Smooth muscle cell (in vitro differentiated cells): Measurements from ENCODE around the gene FBLN1. TPM values are rescaled to one million over a fixed set of nuclear protein-coding genes. Genes with fewer than 3 reads are reported as not detected.

Source experiments
- DNase-seq: peaks from one replicate; lab custom pipeline; 2025; ENCODE audit not compliant: unreplicated experiment; lab: John Stamatoyannopoulos, UW
- H2AFZ ChIP-seq: fragments of 200-600 bp; sonication (generic); 2 replicates; pipeline ENCODE4 v1.6.0; 2016; ENCODE audit warnings: antibody characterized with exemption, low read depth, mild to moderate bottlenecking
- H3F3A ChIP-seq: fragments of 200-600 bp; sonication (generic); 2 replicates; pipeline ENCODE4 v1.6.0; 2017; ENCODE audit warnings: antibody characterized with exemption, low read depth
- H3K27ac ChIP-seq: fragments of 200-600 bp; sonication (generic); 2 replicates; pipeline ENCODE4 v1.5.1; 2016; ENCODE audit warnings: low read depth, mild to moderate bottlenecking
- H3K27me3 ChIP-seq: fragments of 200-600 bp; sonication (generic); 2 replicates; pipeline ENCODE4 v1.6.1; 2016; ENCODE audit warnings: low read depth, mild to moderate bottlenecking
- H3K36me3 ChIP-seq: fragments of 200-600 bp; sonication (generic); 2 replicates; pipeline ENCODE4 v1.5.1; 2016; ENCODE audit warnings: low read depth
- H3K4me1 ChIP-seq: fragments of 200-600 bp; sonication (generic); 2 replicates; pipeline ENCODE4 v1.5.1; 2016; ENCODE audit warnings: low read depth
- H3K4me2 ChIP-seq: fragments of 200-600 bp; sonication (generic); 2 replicates; pipeline ENCODE4 v1.6.0; 2016; ENCODE audit warnings: mild to moderate bottlenecking
- H3K4me3 ChIP-seq: fragments of 200-600 bp; sonication (generic); 2 replicates; pipeline ENCODE4 v1.5.1; 2016; ENCODE audit warnings: mild to moderate bottlenecking
- H3K79me2 ChIP-seq: fragments of 200-600 bp; sonication (generic); 2 replicates; pipeline ENCODE4 v1.6.0; 2016; ENCODE audit warnings: low read depth, mild to moderate bottlenecking
- H3K9ac ChIP-seq: fragments of 200-600 bp; sonication (generic); 2 replicates; pipeline ENCODE4 v1.6.0; 2016; ENCODE audit warnings: low read depth
- H3K9me3 ChIP-seq: fragments of 200-600 bp; sonication (generic); replicated peaks from 2 replicates; pipeline ENCODE4 v1.5.1; 2016; ENCODE audit warnings: low read depth
- H4K20me1 ChIP-seq: fragments of 200-600 bp; sonication (generic); 2 replicates; pipeline ENCODE4 v1.6.0; 2016; ENCODE audit warnings: low read depth
- WGBS: methylation state at CpG from one replicate; pipeline ENCODE4 v1.1.7; 2016; ENCODE audit warnings: low lambda C conversion rate; 5-methylcytosine and 5-hydroxymethylcytosine counted together
- polyA plus RNA-seq: library from polyadenylated mRNA; unstranded; fragments of >200 nt; fragmentation: Nextera tagmentation; extraction: Ambion mirVana; gene quantifications from 2 replicates; pipeline ENCODE4 v1.2.1, GENCODE V29; 2016
- total RNA-seq: library from RNA; depleted of rRNA; stranded (reverse); fragments of >200 nt; gene quantifications from 2 replicates; pipeline ENCODE4 v1.2.3, GENCODE V29; 2014
- TF ChIP-seq, protein P1 (sequence below): fragments of 200-600 bp; sonication (generic); IDR thresholded peaks from 2 replicates; pipeline ENCODE4 v1.5.1; 2017; ENCODE audit warnings: borderline replicate concordance, mild to moderate bottlenecking, antibody characterized with exemption; ENCODE audit not compliant: insufficient read depth, poor library complexity, severe bottlenecking

The FBLN1 gene
- total and polyA plus RNA-seq, 2 experiments from 2014 or later: 90.9 to 296 TPM

DNA sequence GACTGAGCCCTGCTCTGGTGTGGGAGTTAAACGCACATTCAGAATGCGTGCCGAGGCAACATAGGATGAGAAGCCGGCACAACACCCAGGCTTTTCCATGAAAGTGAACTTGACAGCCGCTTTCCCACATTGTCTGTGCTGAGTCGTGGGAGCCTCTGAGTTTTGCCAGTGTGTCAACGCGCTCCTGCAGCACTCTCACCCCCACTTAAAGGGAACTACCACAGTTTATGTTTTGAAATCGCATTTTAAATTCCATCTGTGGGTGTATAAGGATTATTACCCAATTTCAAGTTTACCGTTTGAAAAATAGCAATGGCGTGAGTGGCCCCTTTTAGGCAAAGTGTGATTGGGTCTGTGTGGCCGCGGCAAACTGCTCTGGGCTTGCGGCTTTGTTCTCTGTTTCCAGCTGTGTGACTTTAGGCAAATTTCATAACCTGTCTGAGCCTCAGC is 81.5 kb downstream of the FBLN1 start:
- Histone ChIP-seq H3K9ac (no peak overlapping the region), H3K4me3 (no peak overlapping the region), H3K27ac (no peak overlapping the region), H3F3A (peaks cover 17% of the 10 kb centered on the region), H3K4me2 (no peak overlapping the region), H3K9me3 (no peaks in the 10 kb centered on the region), H2AFZ (no peak overlapping the region), H4K20me1 (peaks cover 9% of the 10 kb centered on the region), H3K79me2 (no peaks in the 10 kb centered on the region), H3K4me1 (peaks cover 12% of the 10 kb centered on the region), H3K36me3 (no peaks in the 10 kb centered on the region), H3K27me3 (no peaks in the 10 kb centered on the region)
- no peak for DNase-seq
- TF ChIP-seq, protein P1, sequence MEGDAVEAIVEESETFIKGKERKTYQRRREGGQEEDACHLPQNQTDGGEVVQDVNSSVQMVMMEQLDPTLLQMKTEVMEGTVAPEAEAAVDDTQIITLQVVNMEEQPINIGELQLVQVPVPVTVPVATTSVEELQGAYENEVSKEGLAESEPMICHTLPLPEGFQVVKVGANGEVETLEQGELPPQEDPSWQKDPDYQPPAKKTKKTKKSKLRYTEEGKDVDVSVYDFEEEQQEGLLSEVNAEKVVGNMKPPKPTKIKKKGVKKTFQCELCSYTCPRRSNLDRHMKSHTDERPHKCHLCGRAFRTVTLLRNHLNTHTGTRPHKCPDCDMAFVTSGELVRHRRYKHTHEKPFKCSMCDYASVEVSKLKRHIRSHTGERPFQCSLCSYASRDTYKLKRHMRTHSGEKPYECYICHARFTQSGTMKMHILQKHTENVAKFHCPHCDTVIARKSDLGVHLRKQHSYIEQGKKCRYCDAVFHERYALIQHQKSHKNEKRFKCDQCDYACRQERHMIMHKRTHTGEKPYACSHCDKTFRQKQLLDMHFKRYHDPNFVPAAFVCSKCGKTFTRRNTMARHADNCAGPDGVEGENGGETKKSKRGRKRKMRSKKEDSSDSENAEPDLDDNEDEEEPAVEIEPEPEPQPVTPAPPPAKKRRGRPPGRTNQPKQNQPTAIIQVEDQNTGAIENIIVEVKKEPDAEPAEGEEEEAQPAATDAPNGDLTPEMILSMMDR: no peak
- whole genome bisulfite sequencing: 50% methylated on average over 14 of the region's 14 CpGs

DNA sequence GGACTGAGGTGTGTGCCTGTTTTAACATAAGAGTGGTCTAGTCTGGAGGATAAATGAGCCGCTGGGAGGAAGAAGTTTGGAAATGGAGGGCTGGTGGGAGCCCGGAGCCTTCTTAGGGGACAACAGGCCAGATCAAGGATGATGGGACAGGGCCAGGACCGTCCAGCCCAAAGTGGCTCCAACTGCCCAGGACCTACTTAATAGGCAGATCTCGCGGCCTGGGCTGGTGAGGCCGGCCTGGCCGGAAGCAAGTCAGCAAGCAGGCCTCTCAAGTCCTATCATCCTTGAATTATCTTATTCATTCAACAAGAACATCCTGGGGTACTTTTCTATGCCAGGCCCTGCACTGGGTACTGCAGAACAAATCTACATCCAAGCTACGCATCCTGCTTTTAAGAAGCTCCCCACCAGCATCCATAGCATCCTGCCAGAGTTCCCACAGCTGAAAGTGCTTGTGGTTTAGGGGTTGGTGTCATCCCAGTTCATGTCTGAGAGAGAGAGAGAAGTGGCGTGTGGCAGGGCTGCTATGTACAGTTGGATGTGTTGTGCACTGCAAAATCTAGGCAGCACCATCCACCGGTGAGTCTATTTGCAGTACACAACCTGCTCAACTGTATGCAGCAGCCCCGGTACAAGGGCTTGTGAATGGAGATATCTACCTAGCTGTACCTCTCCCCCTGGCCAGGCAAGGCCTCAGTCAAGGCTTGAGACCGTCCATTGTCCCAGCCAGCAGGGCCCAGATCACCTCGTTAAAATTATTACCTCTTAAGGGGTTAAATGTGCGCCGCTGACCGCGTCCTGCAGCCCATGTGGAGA is 82.1 kb downstream of the FBLN1 start:
- Histone ChIP-seq H3K79me2 (no peaks in the 10 kb centered on the region), H3K36me3 (no peaks in the 10 kb centered on the region), H3K4me3 (no peak overlapping the region), H3K9me3 (no peaks in the 10 kb centered on the region), H4K20me1 (peaks cover 9% of the 10 kb centered on the region), H2AFZ (no peak overlapping the region), H3K27ac (no peak overlapping the region), H3K4me1 (peaks cover 12% of the 10 kb centered on the region), H3K9ac (no peak overlapping the region), H3K27me3 (no peaks in the 10 kb centered on the region), H3F3A (peaks cover 15% of the 10 kb centered on the region), H3K4me2 (no peak overlapping the region)
- 86% methylated on average over 17 of the region's 17 CpGs for WGBS
- TF ChIP-seq, protein P1: no peak
- DNase-seq: no peak

DNA sequence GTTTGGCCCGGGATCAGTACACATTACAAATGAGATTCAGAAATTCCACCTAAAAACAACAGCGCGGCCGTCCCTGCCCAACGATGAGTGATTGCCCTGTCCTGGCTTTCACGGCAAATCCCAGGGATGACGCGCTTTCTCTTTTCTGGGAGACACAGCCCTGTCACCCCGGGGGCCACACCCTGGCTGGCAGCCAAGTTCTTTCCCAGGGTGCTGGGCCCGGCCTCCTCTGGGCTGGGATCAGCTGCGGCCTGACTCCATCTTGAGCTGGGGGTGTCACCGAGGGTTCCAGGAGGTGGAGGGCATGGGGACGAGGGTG is 82.7 kb downstream of the FBLN1 start:
- Histone ChIP-seq H2AFZ (no peak overlapping the region), H4K20me1 (peaks cover 5% of the 10 kb centered on the region), H3K4me1 (peaks cover 12% of the 10 kb centered on the region), H3K9me3 (no peaks in the 10 kb centered on the region), H3F3A (peaks cover 9% of the 10 kb centered on the region), H3K36me3 (no peaks in the 10 kb centered on the region), H3K9ac (no peak overlapping the region), H3K27me3 (no peaks in the 10 kb centered on the region), H3K27ac (no peak overlapping the region), H3K4me2 (no peak overlapping the region), H3K79me2 (no peaks in the 10 kb centered on the region), H3K4me3 (no peak overlapping the region)
- TF ChIP-seq, protein P1: no peak
- WGBS: 79% methylated on average over 13 of the region's 13 CpGs
- DNase-seq: no peak

DNA sequence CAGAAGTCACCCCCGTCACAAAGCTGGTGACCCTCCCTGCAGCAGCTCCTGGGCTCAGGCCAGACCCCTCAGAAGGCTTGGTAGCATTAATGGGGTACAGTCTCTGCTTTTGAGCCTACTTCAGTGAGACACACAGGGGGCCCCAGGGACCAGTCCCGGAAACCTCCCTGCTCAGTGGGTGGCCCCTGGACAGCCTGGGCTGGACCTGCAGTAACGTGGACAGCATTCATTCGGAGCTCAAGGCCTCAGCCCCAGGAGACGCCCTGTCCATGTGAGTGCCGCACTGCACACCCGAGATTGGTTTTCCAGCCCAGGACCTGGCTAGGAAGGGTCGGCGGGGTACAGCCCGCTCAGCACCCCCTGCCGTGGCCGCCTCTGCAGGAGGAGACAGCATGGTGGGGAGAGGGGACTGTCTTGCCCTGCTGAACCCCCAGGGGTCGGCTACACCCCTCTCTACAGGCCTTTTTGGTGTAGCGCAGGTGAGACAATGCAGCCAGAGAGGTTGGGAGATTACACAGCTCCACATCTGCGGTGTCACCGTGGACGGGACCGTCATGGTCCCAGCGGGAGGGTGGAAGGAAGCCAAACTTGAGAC is 83.4 kb downstream of the FBLN1 start:
- Histone ChIP-seq H3K4me1 (peaks cover 12% of the 10 kb centered on the region), H4K20me1 (no peaks in the 10 kb centered on the region), H3K9ac (no peak overlapping the region), H3K79me2 (no peaks in the 10 kb centered on the region), H3K27ac (no peak overlapping the region), H3K36me3 (no peaks in the 10 kb centered on the region), H2AFZ (no peak overlapping the region), H3K9me3 (no peaks in the 10 kb centered on the region), H3K4me3 (no peak overlapping the region), H3K4me2 (no peak overlapping the region), H3F3A (peaks cover 4% of the 10 kb centered on the region), H3K27me3 (no peaks in the 10 kb centered on the region)
- TF ChIP-seq, protein P1: no peak
- 97% methylated on average over 19 of the region's 19 CpGs for WGBS
- DNase-seq: no peak
